Hepatocyte (in vitro differentiated cells): ENCODE measurements around the gene BUD13. TPM values are rescaled to one million over a fixed set of nuclear protein-coding genes. Genes with fewer than 3 reads are reported as not detected.

Experiments
- DNase-seq: peaks from one replicate; pipeline ENCODE4 v3.0.0-alpha.2; 2016; ENCODE audit warnings: low spot score
- H2AFZ ChIP-seq: fragments of 200-600 bp; sonication (generic); 2 replicates; pipeline ENCODE4 v1.6.0; 2016; ENCODE audit warnings: antibody characterized with exemption, mild to moderate bottlenecking
- H3K27ac ChIP-seq: fragments of 200-600 bp; sonication (generic); 2 replicates; pipeline ENCODE4 v1.5.1; 2016; ENCODE audit warnings: mild to moderate bottlenecking
- H3K27me3 ChIP-seq: fragments of 200-600 bp; sonication (generic); 2 replicates; pipeline ENCODE4 v1.6.1; 2016
- H3K36me3 ChIP-seq: fragments of 200-600 bp; sonication (generic); replicated peaks from 2 replicates; pipeline ENCODE4 v1.5.1; 2016; ENCODE audit warnings: low read depth; ENCODE audit not compliant: insufficient read depth
- H3K4me1 ChIP-seq: fragments of 200-600 bp; sonication (generic); 2 replicates; pipeline ENCODE4 v1.5.1; 2016; ENCODE audit warnings: mild to moderate bottlenecking, moderate library complexity; ENCODE audit not compliant: insufficient read depth
- H3K4me2 ChIP-seq: fragments of 200-600 bp; sonication (generic); 2 replicates; pipeline ENCODE4 v1.6.0; 2016
- H3K4me3 ChIP-seq: fragments of 200-600 bp; sonication (generic); 2 replicates; pipeline ENCODE4 v1.5.1; 2016; ENCODE audit warnings: mild to moderate bottlenecking
- H3K79me2 ChIP-seq: fragments of 200-600 bp; sonication (generic); 2 replicates; pipeline ENCODE4 v1.6.0; 2017; ENCODE audit warnings: mild to moderate bottlenecking
- H3K9me2 ChIP-seq: fragments of 200-600 bp; sonication (generic); replicated peaks from 2 replicates; pipeline ENCODE4 v1.6.0; 2017; ENCODE audit warnings: mild to moderate bottlenecking; ENCODE audit not compliant: insufficient read depth
- H3K9me3 ChIP-seq: fragments of 200-600 bp; sonication (generic); 2 replicates; pipeline ENCODE4 v1.5.1; 2016; ENCODE audit warnings: low read depth, mild to moderate bottlenecking
- H4K20me1 ChIP-seq: fragments of 200-600 bp; sonication (generic); 2 replicates; pipeline ENCODE4 v1.6.0; 2016; ENCODE audit warnings: mild to moderate bottlenecking; ENCODE audit not compliant: insufficient read depth, poor library complexity, severe bottlenecking
- CTCF ChIP-seq: fragments of 200-600 bp; sonication (generic); IDR thresholded peaks from 2 replicates; pipeline ENCODE4 v1.5.1; 2016; ENCODE audit warnings: antibody characterized with exemption, mild to moderate bottlenecking; ENCODE audit not compliant: poor library complexity
- EZH2 ChIP-seq: fragments of 200-600 bp; sonication (generic); IDR thresholded peaks from 2 replicates; pipeline ENCODE4 v1.6.1; 2016; ENCODE audit warnings: antibody characterized with exemption, mild to moderate bottlenecking, borderline replicate concordance
- EZH2phosphoT487 ChIP-seq: fragments of 200-600 bp; sonication (generic); IDR thresholded peaks from one replicate; pipeline ENCODE4 v1.6.1; 2018; ENCODE audit warnings: antibody characterized with exemption, mild to moderate bottlenecking, low read depth, moderate library complexity; ENCODE audit not compliant: unreplicated experiment, severe bottlenecking
- WGBS: methylation state at CpG from one replicate; pipeline ENCODE4 v1.1.6; 2016; ENCODE audit warnings: low lambda C conversion rate; ENCODE audit errors: missing lambda C conversion rate; 5-methylcytosine and 5-hydroxymethylcytosine counted together
- polyA plus RNA-seq: library from polyadenylated mRNA; unstranded; fragments of >200 nt; fragmentation: Nextera tagmentation; extraction: Ambion mirVana; gene quantifications from 2 replicates; pipeline ENCODE4 v1.2.1, GENCODE V29; 2016
- total RNA-seq: library from RNA; depleted of rRNA; stranded (reverse); fragments of >200 nt; gene quantifications from 2 replicates; pipeline ENCODE4 v1.2.3, GENCODE V29; 2014

The BUD13 gene
- total and polyA plus RNA-seq, 2 experiments from 2014 or later = 11.1 to 12.6 TPM

GRCh38 chr11:116791813-116792143 is 19.0 kb upstream of the BUD13 start, which contains the start of gene APOA5:
Gene APOA5 (minus strand): TSS chr11:116791879. CDS start chr11:116791860, 19 bp downstream.
- no peak for DNase-seq
- H3K36me3 ChIP-seq = no peaks in the 10 kb centered on the region
- H3K27me3 ChIP-seq = no peaks in the 10 kb centered on the region
- no peaks in the 10 kb centered on the region for H4K20me1 ChIP-seq
- WGBS = 96% methylated on average over 7 of the region's 7 CpGs
- H2AFZ ChIP-seq = no peak within 1 kb of the TSS
- H3K4me1 ChIP-seq = peaks cover 10% of the 10 kb centered on the region
- H3K9me3 ChIP-seq = no peaks in the 10 kb centered on the region
- no peak within 1 kb of the TSS for H3K27ac ChIP-seq
- no peak within 1 kb of the TSS for H3K4me3 ChIP-seq
- peak within 1 kb of the TSS; percentile 61 for H3K4me2 ChIP-seq
- peaks cover 10% of the 10 kb centered on the region for H3K79me2 ChIP-seq
- TF ChIP-seq EZH2 (no peak), EZH2phosphoT487 (no peak), CTCF (no peak)
- no peaks in the 10 kb centered on the region for H3K9me2 ChIP-seq

- Histone ChIP-seq H3K9me3 (no peaks in the 10 kb centered on the region), H2AFZ (no peak overlapping the region), H3K4me3 (no peak overlapping the region), H3K27me3 (no peaks in the 10 kb centered on the region), H3K4me1 (peaks cover 12% of the 10 kb centered on the region), H3K27ac (no peak overlapping the region), H3K9me2 (no peaks in the 10 kb centered on the region), H4K20me1 (no peaks in the 10 kb centered on the region), H3K36me3 (no peaks in the 10 kb centered on the region), H3K4me2 (peak overlapping the region; percentile 61), H3K79me2 (peaks cover 15% of the 10 kb centered on the region)
- DNase-seq = peak; percentile 86
- TF ChIP-seq CTCF (peak; percentile 81), EZH2phosphoT487 (no peak)
- WGBS = 38% methylated on average over 31 of the region's 31 CpGs
Measured at GRCh38 chr11:116791002-116791812, 18.4 kb upstream of the BUD13 start.

- no peaks in the 10 kb centered on the region for H3K9me2 ChIP-seq
- H3K4me2 ChIP-seq = no peak overlapping the region
- H3K27me3 ChIP-seq = no peaks in the 10 kb centered on the region
- H3K79me2 ChIP-seq = peaks cover 16% of the 10 kb centered on the region
- no peak overlapping the region for H3K27ac ChIP-seq
- 95% methylated on average over 53 of the region's 53 CpGs for WGBS
- H3K4me3 ChIP-seq = no peak overlapping the region
- H3K9me3 ChIP-seq = no peaks in the 10 kb centered on the region
- TF ChIP-seq EZH2phosphoT487 (no peak), EZH2 (no peak), CTCF (no peak)
- H3K4me1 ChIP-seq = peaks cover 12% of the 10 kb centered on the region
- no peaks in the 10 kb centered on the region for H4K20me1 ChIP-seq
- no peak for DNase-seq
- no peaks in the 10 kb centered on the region for H3K36me3 ChIP-seq
- H2AFZ ChIP-seq = no peak overlapping the region
Measured at GRCh38 chr11:116790167-116791001, 17.6 kb upstream of the BUD13 start.
